Pons (tissue), 1 donor: ENCODE data around the gene TGM6.

Source experiments
- DNase-seq: peaks from one replicate; pipeline ENCODE4 v3.0.0-alpha.2; 2016; ENCODE audit warnings: low spot score

Gene TGM6

DNA sequence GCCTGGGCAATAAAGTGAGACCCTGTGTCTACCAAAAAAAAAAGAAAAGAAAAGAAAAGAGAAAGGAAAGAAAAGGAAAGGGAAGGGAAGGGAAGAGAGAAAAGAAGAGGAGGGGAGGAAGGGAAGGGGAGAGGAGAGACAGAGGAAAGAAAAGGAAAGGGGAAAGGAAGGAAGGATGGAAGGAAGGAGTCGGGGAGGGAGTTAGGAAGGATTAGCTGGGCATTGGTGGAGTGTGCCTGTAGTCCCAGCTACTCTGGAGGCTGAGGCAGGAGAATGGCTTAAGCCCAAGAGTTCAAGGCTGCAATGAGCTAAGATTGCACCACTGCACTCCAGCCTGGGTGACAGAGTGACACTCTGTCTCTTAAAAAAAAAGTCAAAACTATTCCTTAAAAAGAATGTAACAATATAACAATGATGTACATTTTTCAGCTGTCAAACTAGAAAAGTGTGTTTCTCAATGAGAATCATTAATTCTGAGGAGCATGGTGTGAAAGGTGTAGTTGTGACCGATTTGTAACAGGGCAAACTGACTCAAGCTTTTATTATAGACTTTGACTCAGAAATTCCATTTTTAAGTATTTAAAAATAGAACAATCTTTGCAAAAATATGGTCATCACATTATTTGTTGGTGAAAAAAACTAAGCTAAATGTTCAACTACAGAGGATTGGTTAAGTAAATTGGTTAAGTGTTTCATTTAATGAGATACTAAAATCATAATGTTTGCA is 75.2 kb downstream of the TGM6 start:
- no peak for DNase-seq

DNA sequence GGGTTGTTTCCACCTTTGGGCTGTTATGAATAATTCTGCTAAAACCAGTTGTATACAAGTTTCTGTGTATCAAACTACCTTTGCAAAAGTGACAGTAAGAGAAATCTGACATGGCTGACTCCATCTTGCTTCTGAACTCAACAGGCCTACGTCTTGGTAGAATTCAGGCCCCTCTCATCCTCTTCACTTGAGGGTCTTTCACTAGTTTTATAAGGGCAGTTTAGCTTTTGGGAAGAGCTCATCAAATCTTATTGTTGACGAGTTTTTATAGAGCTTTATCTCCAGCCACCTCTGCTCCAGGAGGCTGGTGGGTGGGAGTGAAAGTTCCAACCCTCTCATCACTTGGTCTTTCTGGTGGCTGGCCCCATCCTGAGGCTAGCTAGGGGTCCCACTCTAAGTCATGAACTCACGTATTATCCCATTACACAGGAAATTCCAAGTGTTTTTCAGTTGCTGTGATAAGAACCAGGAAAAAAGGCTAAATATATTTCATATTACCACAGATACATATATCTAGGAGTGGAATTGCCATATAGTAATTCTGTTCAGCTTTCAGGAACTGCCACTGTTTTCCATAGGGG is 78.3 kb downstream of the TGM6 start:
- no peak for DNase-seq

DNA sequence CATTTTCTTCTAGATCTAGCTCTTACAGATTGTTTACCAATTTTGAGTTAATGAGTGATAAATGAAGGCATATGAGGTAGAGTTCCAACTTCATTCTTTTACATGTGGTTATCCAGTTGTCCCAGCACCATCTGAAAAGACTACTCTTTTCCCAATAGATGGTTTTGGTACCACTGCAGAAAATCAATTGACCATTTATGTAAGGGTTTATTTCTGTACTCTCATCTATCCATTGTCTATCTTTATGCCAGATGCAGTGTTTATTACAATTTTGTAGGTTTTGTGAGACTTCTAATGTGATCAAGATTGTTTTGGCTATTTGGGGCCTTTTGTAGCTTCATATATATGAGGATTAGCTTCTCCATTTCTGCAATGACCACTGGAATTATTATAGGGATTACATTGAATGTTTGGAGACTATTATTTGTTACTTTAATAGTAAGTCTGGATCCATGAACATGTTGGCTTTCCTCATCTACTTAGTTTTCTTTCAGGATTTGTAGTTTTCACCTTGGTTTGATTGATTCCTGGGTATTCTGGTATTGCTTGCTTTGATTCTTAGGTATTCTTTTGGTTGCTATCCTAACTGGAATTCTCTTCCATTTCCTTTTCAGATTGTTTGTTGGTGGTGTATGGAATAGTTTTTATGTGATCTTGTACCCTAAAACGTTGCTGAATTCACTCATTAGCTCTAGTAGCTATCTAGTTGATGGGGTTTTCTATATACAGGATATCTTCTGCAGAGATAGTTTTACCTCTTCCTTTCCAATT is 79.5 kb downstream of the TGM6 start:
- no peak for DNase-seq

DNA sequence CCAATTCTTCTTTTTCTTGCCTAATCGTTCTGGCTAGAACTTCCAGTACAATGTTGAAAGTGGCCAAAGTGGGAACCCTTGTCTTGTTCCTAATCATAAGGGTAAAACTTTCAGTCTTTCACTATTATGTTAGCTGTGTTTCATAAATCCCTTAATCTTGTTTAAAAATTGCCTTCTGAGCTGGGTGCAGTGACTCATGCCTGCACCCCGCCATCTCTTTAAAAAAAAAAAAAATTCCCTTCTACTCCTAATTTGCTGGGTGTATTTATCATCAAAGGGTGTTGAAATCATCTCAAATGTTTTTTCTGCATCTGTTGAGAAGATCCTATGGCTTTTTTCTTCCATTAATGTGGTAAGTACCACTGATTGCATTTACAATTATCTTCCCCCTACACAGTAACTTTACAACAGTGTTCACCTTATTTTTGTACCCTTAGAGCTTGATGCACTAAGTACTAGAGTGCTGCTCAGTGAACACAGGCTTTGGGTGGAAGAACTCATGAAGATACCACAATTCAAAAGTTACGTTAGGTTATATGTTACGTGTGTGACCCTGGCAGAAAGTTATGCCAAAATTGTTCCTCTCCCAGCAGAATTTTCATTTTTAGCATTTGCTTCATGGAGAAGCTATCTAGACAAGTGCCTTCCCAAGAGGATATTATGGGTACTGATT is 80.2 kb downstream of the TGM6 start:
- no peak for DNase-seq

DNA sequence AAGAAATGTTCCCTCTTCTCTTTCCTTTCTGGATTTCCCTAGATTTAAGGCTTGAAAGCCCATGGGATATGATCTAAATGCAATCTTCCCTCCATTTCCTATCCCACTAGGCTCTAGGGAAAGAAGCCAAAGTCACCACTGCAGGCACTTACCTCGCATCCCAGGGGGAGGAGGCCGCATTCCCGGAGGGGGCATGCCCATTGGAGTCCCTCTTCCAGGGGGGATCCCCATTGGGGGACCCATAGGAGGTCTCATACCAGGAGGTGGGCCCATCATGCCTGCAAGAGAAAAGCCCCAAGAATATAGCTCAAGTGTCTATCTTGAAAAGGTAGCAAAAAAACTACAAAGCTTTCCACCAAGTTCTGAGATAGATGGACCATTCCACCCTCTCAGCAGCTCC is 81.8 kb downstream of the TGM6 start:
- no peak for DNase-seq

DNA sequence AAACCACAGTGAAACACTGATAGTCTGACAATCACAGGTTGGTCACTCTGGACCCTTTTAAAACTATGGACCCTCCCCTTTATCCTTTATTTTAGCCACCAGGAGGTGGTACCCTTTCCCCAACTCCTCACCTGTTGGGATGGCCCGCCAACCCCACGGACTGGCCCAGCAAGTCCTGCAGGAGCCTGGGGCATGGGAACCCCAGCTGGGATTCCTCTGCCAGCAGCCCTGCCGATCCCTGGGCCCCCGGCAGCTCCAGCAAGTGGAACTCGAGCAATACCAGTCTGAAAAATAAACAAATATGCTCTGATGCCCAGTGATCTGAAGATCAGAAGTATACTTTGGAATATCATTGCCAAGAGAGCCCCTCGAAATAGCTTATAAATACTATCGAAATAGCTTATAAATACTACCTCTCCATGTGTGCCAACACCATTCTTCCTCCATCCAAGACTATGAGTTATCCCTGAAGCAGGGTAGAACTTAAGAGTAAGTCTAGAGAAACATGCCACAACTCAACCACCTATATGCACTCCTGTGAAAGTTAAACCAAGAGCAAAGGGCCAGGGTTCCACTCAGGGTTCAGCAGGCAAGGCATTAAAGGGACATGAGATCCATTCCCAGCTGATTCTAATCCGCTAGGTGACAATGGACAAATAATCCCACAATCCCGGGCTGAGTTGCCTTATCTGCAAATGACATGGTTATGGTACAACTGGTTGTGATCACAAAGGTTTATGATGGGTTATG is 83.1 kb downstream of the TGM6 start:
- DNase-seq = no peak

DNA sequence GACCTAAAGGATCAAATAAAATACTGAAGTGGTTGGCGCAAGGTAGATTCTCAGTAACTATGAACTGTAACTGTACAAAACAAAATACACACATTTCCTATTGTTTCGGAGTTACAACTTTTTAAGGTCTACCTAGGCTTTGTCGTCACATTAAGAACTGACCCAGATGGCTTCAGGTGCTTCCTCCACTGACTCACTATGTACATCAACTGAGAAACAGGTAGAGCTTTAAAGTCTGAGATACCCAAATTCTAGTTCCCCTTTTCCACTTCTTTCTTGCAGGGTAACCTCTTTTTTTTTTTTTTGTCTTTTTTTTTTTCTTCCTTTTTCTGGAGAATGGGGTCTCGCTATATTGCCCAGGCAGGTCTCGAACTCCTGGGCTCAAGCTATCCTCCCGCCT is 84.4 kb downstream of the TGM6 start:
- no peak for DNase-seq

DNA sequence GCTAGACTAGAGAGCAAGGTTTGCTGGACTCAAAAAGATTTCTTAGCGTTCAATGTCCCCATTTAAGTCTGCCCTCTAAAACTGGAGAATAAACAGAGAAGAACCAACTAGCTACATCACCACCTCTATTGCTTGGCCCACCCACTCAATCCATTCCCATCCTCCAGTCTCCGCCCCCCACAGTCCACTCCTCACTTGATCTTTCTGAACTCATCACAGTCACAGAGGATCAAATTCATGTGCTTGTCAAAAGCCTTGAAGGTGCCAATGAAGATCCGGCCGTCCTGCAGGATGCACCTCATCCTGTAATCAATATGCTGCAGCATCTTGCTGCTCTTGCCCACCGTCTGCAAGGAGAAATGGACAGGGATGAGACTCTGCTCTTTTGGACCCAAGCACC is 86.7 kb downstream of the TGM6 start:
- DNase-seq = no peak

DNA sequence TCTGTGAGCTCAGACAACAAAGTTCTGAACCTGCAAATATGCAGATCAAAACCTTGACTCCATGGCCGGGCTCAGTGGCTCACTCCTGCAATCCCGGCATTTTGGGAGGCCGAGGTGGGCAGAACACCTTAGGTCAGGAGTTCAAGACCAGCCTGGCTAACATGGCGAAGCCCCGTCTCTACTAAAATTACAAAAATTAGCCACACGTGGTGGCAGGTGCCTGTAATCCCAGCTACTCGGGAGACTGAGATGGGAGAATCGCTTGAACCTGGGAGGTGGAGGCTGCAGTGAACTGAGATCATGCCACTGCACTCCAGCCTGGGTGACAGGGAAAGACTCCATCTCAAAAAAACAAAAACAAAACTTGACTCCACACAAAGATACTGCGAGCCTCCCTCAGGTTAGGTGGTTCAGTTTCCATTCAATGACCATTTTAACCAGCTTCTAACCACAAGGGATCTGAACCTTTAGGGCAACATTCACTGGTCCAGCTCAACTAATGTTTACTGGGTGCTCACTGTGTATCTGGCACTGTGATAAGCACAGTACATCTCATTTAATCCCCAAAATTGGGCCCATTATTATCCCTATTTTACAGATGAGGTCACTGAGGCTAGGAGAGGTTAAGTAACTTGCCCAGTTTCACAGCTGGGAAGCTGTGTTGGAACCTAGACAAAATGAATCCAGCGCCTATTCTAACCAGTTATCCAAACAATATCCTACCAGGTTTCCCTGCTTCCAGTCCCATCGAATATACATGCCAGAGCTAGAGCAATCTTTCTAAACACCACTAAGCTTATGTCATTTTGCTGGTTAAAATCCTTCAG is 88.1 kb downstream of the TGM6 start:
- DNase-seq = no peak

DNA sequence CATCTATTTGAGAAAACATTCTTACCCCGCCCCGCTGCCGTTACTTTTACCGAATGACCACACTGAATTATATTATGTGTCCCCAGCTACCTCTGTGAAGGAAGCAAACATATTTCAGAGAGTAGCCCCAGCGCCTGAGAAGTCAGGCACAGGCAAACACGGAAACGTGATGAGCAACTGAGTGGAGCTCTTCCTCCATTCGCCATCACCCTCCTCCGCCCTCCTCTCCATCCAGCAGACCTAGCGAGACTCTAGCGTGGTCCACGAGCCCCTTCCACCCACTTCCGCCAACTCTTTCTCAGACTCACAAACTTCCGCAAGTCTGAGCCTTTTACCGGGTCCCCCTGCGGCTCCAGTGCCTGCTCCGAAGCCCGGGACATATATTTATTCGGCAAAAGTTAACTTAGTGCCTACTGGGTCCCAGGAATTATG is 89.3 kb downstream of the TGM6 start:
- DNase-seq = peak; percentile 37

DNA sequence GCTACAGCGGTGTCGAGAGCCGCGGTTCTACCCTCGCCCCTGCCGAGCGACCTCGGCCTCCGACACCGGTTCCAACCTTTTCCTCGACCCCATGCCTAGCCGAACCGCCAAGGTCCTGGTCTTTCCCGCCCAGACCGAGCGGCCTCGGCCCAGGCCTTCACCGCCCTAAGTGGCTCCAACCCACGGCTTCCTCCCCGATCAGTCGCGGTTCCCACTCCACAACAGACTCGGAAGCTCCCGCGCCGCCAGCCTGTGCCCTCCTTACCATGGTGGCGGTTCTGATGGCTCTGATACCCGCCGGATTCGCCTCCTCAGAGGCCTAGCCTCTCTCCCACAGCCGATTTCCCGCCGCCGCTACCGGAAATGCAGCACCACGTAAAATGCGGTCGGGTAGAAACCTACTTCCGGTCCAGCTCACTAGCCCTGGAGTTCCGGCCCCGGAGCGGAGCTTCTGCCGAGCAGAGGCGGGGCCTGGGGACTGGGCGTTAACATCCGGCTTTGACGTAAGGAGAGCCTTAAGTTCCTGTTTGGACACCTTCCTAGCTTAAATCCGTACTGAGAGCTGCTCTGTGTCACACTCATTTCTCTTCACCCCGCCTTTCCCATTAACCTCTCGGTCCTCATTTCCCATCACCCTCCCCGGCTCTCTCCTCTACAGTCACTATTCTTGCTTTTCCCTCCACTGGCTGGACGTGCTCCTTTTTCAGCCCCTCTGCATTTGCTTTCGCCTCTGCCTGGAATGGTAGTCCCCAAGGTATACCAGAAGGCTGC is 89.9 kb downstream of the TGM6 start, which contains the start of gene SNRPB:
TSS of gene SNRPB (minus strand) at position 367 of the 771 bp plus-strand sequence. CDS start at position 268, 99 bp downstream.
- DNase-seq = peak; percentile 99

DNA sequence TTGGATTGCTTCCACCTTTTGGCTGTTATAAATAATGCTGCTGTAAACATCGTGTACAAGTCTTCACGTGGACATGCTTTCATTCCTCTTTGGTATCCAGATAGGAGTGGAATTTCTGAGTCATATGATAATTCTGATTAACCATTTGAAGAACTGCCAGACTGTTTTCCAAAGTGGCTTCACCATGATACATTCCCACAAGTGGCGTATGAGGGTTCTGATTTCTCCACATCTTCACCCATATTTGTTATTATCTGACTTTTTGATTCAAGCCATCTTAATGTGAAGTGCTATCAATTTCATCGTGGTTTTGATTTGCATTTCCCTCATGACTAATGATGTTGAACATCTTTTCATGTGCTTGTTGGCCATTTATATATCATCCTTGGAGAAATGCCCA is 92.8 kb downstream of the TGM6 start:
- DNase-seq = no peak

DNA sequence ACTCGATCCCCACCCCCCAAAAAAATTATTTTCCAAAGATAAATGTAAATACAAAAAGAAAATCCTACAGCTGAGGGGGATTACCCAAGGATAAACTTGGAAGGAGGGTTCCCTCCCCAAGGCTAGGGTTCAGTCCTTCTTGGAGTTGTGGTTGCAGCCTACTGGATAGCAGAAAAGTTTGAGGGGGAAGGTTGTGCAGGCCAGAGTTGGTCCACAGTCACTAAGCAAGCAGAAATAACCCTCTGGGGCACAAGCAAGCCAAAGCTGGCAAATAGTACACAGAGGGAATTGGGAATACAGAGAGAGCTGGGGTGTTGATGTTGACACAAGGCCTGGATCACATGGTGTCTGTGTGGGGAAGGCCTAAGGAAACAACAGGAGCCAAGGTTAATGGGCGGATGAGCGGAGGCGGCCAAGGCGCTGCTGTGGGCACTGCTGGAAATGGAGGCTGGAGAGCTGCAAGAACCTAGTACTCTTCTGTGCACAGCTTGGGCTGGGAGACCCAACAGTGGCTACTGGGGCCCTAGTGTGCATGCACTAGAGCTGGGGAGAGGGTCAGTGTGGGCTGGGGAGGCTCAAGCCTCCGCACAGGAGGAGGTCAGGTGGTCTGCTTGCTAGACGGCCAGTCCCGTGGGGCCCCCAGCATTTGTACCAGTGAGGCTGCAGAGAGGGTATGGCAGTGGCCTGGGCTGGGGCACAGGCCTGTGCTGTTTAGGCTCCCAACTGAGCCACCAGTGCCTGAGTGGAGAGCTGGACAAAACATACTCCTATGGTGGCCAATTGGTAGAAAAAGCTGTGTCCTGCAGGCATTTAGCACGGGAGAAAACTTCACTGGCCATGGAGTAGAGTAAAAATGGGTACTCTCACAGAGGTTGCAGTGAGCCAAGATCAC is 95.4 kb downstream of the TGM6 start:
- DNase-seq = no peak

DNA sequence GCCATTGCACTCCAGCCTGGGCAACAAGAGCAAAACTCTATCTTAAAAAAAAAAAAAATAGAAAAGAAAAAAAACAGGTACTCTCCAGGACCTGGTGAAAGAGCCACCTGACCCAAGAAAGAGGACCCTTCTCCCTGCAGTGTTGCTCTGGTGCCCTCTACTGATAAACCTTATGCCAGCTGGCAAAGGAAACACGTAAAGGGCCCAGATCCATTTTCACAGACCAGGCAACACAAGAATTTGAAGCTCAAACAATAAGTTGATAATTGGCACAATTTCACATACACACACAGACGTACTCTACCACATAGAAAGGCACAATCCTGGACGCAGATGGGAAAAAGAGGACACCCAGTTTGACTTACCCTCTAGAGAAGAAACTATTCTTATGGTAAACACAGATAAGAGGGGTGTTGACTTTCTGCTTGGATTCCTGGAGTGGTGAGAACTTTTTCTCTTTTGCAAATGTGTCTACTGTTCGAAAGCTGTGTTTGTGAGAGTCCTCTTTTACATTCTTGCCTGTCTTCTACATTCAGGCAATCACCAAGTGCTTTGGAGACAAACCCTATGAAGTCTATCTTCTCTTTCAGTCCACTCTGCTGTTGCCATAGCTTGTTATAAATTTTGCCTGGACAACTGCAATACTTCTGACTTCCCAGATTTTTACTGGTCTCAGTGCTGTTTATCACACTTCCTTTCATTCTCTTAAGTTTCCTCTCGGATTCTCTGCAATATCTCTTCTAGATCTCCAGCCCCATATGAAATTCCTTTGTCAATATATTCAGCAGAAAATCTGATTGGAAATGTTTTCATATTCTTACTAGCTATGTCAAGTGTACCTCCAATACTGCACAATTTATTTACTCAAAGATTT is 96.3 kb downstream of the TGM6 start:
- DNase-seq = no peak

DNA sequence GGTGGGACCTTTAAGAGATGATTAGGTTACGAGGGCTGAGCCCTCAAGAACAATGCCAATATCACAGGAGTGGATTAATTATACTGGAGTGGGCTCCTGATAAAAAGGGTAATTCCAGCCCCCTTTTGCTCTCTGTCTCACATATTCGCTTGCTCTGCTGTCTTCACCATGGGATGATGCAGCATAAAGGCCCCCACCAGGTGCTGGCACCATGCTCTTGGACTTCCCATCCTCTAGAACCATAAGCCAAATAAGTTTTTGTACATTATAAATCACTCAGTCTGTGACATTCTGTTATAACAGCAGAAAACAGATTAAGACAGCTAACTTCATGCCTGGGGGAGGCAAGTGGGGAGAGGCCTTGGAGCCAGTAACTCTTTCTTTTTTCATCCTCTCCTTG is 99.7 kb downstream of the TGM6 start:
- DNase-seq = no peak
